HepG2 (cell line): ENCODE results near the gene MICAL3. TPM values are rescaled to one million over a fixed set of nuclear protein-coding genes. Genes with fewer than 3 reads are reported as not detected.

Experiments used
- ATAC-seq: fragments of 200-7000 bp; cut with Tn5 transposase; 3 replicates; pipeline ENCODE4 v1.9.1; 2020; ENCODE audit warnings: mild to moderate bottlenecking, moderate library complexity
- BruUV-seq: library from RNA; stranded (reverse); fragments of 400-500 nt; replicated peaks from 2 replicates; lab custom pipeline; 2021; lab: Mats Ljungman, UMichigan
- CTCF ChIA-PET: fragments of 300-600 bp; formaldehyde crosslinking; extraction: SDS; loops from one replicate; lab custom pipeline; 2021; ENCODE audit warnings: low total read pairs, inconsistent platforms, low intra/inter-chr PET ratio; lab: Yijun Ruan, JAX
- POLR2A ChIA-PET: fragments of 350-600 bp; sonication (Branson Sonifier 250); formaldehyde crosslinking; loops from one replicate; lab custom pipeline; 2020; ENCODE audit warnings: antibody characterized with exemption, inconsistent platforms; lab: Yijun Ruan, JAX
- DNase-seq: peaks from one replicate; pipeline ENCODE4 v3.0.0-alpha.2; 2015; ENCODE audit warnings: low spot score
- FAIRE-seq: peaks from 3 replicates; lab custom pipeline; 2011; peaks lifted over from hg19 to GRCh38; lab: Jason Lieb, UNC
- H2AFZ ChIP-seq: one replicate; pipeline ENCODE4 v1.6.1; 2011; ENCODE audit warnings: low read length, inconsistent platforms
- H3K27ac ChIP-seq: fragments of 300-600 bp; 3 replicates; pipeline ENCODE4 v1.8.0; 2011; ENCODE audit warnings: mixed run types, mild to moderate bottlenecking, mixed read lengths, low read length, inconsistent platforms; ENCODE audit not compliant: insufficient read depth; ENCODE audit errors: extremely low read length
- H3K27me3 ChIP-seq, 2 experiments: fragments of 200-600 bp in 1 of 2; 2 replicates in 1 of 2; 3 replicates in 1 of 2; pipeline versions ENCODE4 v1.6.0 to v1.8.0; 2011; ENCODE audit warnings: low read length in 2 of 2, mild to moderate bottlenecking in 2 of 2, moderate library complexity in 2 of 2, inconsistent platforms in 1 of 2; ENCODE audit not compliant: insufficient read depth in 2 of 2, control insufficient read depth in 1 of 2
- H3K36me3 ChIP-seq, 2 experiments: fragments of 200-600 bp in 1 of 2; replicated peaks in 1 of 2; 2 replicates in 1 of 2; 3 replicates in 1 of 2; pipeline versions ENCODE4 v1.5.1 to v1.8.0; 2011; ENCODE audit warnings: low read length in 2 of 2, inconsistent platforms in 1 of 2; ENCODE audit not compliant: insufficient read depth in 2 of 2, control insufficient read depth in 1 of 2
- H3K4me1 ChIP-seq: 2 replicates; pipeline ENCODE4 v1.5.1; 2012; ENCODE audit warnings: low read length, inconsistent platforms; ENCODE audit not compliant: insufficient read depth
- H3K4me2 ChIP-seq: 2 replicates; pipeline ENCODE4 v1.6.0; 2011; ENCODE audit warnings: low read depth, low read length, inconsistent platforms
- H3K4me3 ChIP-seq, 3 experiments: fragments of 200-600 bp in 1 of 3; sonication (generic), shearing (Covaris generic) in 1 of 3; replicated peaks in 1 of 3; 2 replicates each; pipeline ENCODE4 v1.5.1; 2011 to 2016; ENCODE audit warnings: low read length in 3 of 3, inconsistent platforms in 2 of 3, low read depth in 2 of 3, mild to moderate bottlenecking in 2 of 3, control low read depth in 1 of 3, mixed read lengths in 1 of 3; ENCODE audit not compliant: insufficient read depth in 1 of 3
- H3K79me2 ChIP-seq: one replicate; pipeline ENCODE4 v1.6.1; 2011; ENCODE audit warnings: low read length, inconsistent platforms; ENCODE audit not compliant: insufficient read depth
- H3K9ac ChIP-seq: 2 replicates; pipeline ENCODE4 v1.6.0; 2011; ENCODE audit warnings: mild to moderate bottlenecking, low read depth, low read length, inconsistent platforms; ENCODE audit not compliant: insufficient read depth
- H3K9me3 ChIP-seq: 2 replicates; pipeline ENCODE4 v1.5.1; 2012; ENCODE audit warnings: mild to moderate bottlenecking, low read length
- H4K20me1 ChIP-seq: 2 replicates; pipeline ENCODE4 v1.6.0; 2011; ENCODE audit warnings: inconsistent platforms, mild to moderate bottlenecking, low read length, moderate library complexity; ENCODE audit not compliant: insufficient read depth
- AGO2 ChIP-seq: fragments of 200-400 bp; formaldehyde crosslinking; optimal IDR thresholded peaks from 2 replicates; pipeline ENCODE3; 2017; ENCODE audit warnings: mild to moderate bottlenecking, low read depth, low read length, moderate library complexity
- DNMT1 ChIP-seq: sonication (generic); formaldehyde crosslinking; IDR thresholded peaks from 2 replicates; pipeline ENCODE4 v1.5.1; 2020; ENCODE audit warnings: mild to moderate bottlenecking, missing genetic modification reagents
- HNF4A ChIP-seq: sonication (generic); formaldehyde crosslinking; IDR thresholded peaks from 2 replicates; pipeline ENCODE4 v1.4.0; 2020; ENCODE audit warnings: missing genetic modification reagents
- MEF2D ChIP-seq: sonication (generic); formaldehyde crosslinking; IDR thresholded peaks from 2 replicates; pipeline ENCODE4 v1.5.1; 2020; ENCODE audit warnings: mild to moderate bottlenecking, missing genetic modification reagents
- SALL2 ChIP-seq: sonication (generic); formaldehyde crosslinking; IDR thresholded peaks from 2 replicates; pipeline ENCODE4 v1.8.1; 2023; ENCODE audit warnings: mild to moderate bottlenecking, missing genetic modification reagents, inconsistent platforms
- ZBTB25 ChIP-seq: IDR thresholded peaks from 2 replicates; pipeline ENCODE4 v1.6.1; 2018; ENCODE audit warnings: missing genetic modification reagents
- ZNF772 ChIP-seq: sonication (generic); formaldehyde crosslinking; IDR thresholded peaks from 2 replicates; pipeline ENCODE4 v1.5.0; 2020; ENCODE audit warnings: mild to moderate bottlenecking, missing genetic modification reagents
- WGBS: methylation state at CpG from one replicate; pipeline ENCODE4 v1.1.6; 2017; ENCODE audit warnings: low lambda C conversion rate; 5-methylcytosine and 5-hydroxymethylcytosine counted together
- in situ Hi-C: cut with HindIII; loops from 2 replicates; pipeline ENCODE4 v1.10.0; 2017; ENCODE audit warnings: low pct_unique_long_range_greater_than_20kb; ENCODE audit not compliant: extremely low pct_ligation_motif_present
- intact Hi-C: fragments of 100-400 bp; cut with micrococcal nuclease; formaldehyde crosslinking; loops from one replicate; pipeline ENCODE4 v1.10.0; 2022; ENCODE audit not compliant: unreplicated experiment
- polyA plus RNA-seq, 8 experiments: library from polyadenylated mRNA; depleted of rRNA in 3 of 8; stranded (reverse) in 7 of 8; unstranded in 1 of 8; fragments of >200 nt; fragmentation: Illumina TruSeq in 4 of 8; extraction: Trizol in 4 of 8; gene quantifications; 2 replicates each; pipeline versions ENCODE4 v1.2.1 to v1.2.3, GENCODE V29; 2011 to 2016; ENCODE audit warnings: low read depth in 4 of 8, missing spikeins in 1 of 8, mixed read lengths in 1 of 8; ENCODE audit not compliant: insufficient read depth in 1 of 8
- total RNA-seq, 5 experiments: library from RNA; depleted of rRNA; stranded (reverse); fragments of >200 nt; fragmentation: Illumina TruSeq; extraction: Trizol; gene quantifications; 2 replicates each; pipeline ENCODE4 v1.2.3, GENCODE V29; 2016; ENCODE audit warnings: low read depth in 1 of 5

MICAL3 gene
- total and polyA plus RNA-seq, 2 of the 13 experiments (the other 11 are each of a cell fraction or from before 2014, with no cell fraction given) = 5.3 to 12.5 TPM

DNA sequence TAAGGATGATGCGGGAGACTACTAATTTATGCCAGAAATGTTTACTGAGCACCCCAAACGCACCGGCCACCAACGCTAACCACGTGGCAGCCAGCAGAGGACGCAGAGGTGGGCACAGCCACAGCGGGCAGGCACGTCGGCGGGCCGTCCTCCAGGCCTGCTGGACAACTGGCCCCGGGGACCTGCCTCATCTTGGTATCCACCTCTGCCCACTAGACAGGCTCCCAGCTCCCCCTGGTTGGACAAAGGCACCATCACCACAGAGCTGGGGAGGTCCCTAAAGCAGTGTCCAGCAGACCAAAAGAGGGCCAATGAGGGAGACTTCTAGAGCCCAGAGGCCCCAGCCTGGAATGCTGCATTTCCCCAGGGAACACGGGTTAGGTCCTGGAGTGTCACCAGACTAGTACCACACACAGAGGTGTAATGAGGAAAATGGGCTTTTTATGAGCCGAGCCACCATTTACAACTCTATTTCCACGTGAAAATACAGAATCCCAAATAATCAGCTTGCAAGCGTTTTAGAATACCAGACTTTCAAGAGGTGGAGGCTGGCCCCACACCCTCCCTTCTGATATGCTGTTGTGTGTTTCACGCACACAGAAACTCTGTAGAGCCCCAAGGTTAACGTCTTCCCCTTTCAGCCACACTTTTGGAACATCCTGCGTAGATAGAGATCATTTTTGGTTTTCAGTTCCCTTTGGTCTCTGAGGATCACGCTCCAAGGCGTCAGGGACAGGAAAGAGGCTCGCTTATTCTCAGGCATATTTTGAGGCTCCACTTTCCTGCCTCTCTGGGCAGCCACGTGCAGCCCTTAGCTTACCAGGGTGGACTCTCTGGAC lies 226.4 kb downstream of the MICAL3 start:
- ChIA-PET CTCF (no interaction called here), POLR2A (no interaction called here)
- no peaks in the 10 kb centered on the region for H3K79me2 ChIP-seq
- no peaks in the 10 kb centered on the region; a peak in 1 of 5 replicates for H3K27me3 ChIP-seq
- ATAC-seq = no peak
- no peak overlapping the region for H3K4me2 ChIP-seq
- no peak overlapping the region for H3K4me3 ChIP-seq
- intact Hi-C loops = no loop called here
- no peak overlapping the region for H3K9ac ChIP-seq
- H3K4me1 ChIP-seq = peaks cover 20% of the 10 kb centered on the region
- in situ Hi-C loops = no loop called here
- no peaks in the 10 kb centered on the region for H4K20me1 ChIP-seq
- no peak overlapping the region for H2AFZ ChIP-seq
- 93% methylated on average over 22 of the region's 23 CpGs for WGBS
- TF ChIP-seq HNF4A (CRISPR knock-in tag) = no peak
- TF ChIP-seq ZBTB25 (CRISPR knock-in tag) = no peak
- TF ChIP-seq ZNF772 = no peak
- TF ChIP-seq AGO2 = peak; percentile 20
- no peak for TF ChIP-seq SALL2 (CRISPR knock-in tag)
- TF ChIP-seq DNMT1 (CRISPR knock-in tag) = no peak
- no peak for TF ChIP-seq MEF2D (CRISPR knock-in tag)
- DNase-seq = no peak
- BruUV-seq = no TSS peak
- no peak for FAIRE-seq
- no peaks in the 10 kb centered on the region; a peak in 1 of 5 replicates for H3K36me3 ChIP-seq
- H3K27ac ChIP-seq = no peak overlapping the region
- no peaks in the 10 kb centered on the region for H3K9me3 ChIP-seq
